H9 (cell line): ENCODE measurements around the gene GSAP. TPM values are rescaled to one million over a fixed set of nuclear protein-coding genes. Genes with fewer than 3 reads are reported as not detected.

ENCODE experiments used
- DNase-seq: peaks from one replicate; pipeline ENCODE4 v3.0.0-alpha.2; 2017
- H2AFZ ChIP-seq: one replicate; pipeline ENCODE4 v1.6.1; 2013; ENCODE audit warnings: mild to moderate bottlenecking, low read length, control low read depth, moderate library complexity
- H2AK5ac ChIP-seq: 2 replicates; pipeline ENCODE4 v1.6.1; 2013; ENCODE audit warnings: low read length, control low read depth, mixed read lengths; ENCODE audit not compliant: insufficient read length
- H2BK120ac ChIP-seq: one replicate; pipeline ENCODE4 v1.6.1; 2013; ENCODE audit warnings: low read depth, mild to moderate bottlenecking, low read length, control low read depth, inconsistent platforms; ENCODE audit not compliant: poor library complexity, severe bottlenecking
- H2BK12ac ChIP-seq: 2 replicates; pipeline ENCODE4 v1.6.1; 2013; ENCODE audit warnings: low read length, control low read depth, mixed read lengths, low read depth; ENCODE audit not compliant: insufficient read length
- H2BK15ac ChIP-seq: 2 replicates; pipeline ENCODE4 v1.6.1; 2013; ENCODE audit warnings: low read depth, low read length, control low read depth
- H2BK20ac ChIP-seq: one replicate; pipeline ENCODE4 v1.6.1; 2013; ENCODE audit warnings: low read depth, mild to moderate bottlenecking, low read length, control low read depth, inconsistent platforms; ENCODE audit not compliant: poor library complexity, severe bottlenecking
- H2BK5ac ChIP-seq: 2 replicates; pipeline ENCODE4 v1.6.1; 2013; ENCODE audit warnings: low read length, control low read depth, mixed read lengths; ENCODE audit not compliant: insufficient read length
- H3K14ac ChIP-seq: 2 replicates; pipeline ENCODE4 v1.6.1; 2013; ENCODE audit warnings: low read length, control low read depth; ENCODE audit not compliant: insufficient read depth
- H3K18ac ChIP-seq: 2 replicates; pipeline ENCODE4 v1.6.1; 2013; ENCODE audit warnings: low read depth, mild to moderate bottlenecking, mixed read lengths, low read length, control low read depth; ENCODE audit not compliant: insufficient read length
- H3K23ac ChIP-seq: 2 replicates; pipeline ENCODE4 v1.6.1; 2013; ENCODE audit warnings: low read length, control low read depth, mixed read lengths, low read depth; ENCODE audit not compliant: insufficient read length
- H3K23me2 ChIP-seq: 2 replicates; pipeline ENCODE4 v1.6.1; 2013; ENCODE audit warnings: low read depth, mild to moderate bottlenecking, mixed read lengths, low read length, control low read depth; ENCODE audit not compliant: insufficient read length, poor library complexity, severe bottlenecking
- H3K27ac ChIP-seq: 2 replicates; pipeline ENCODE4 v1.5.1; 2013; ENCODE audit warnings: low read length, control low read depth, mixed read lengths, low read depth; ENCODE audit not compliant: insufficient read length
- H3K27me3 ChIP-seq: 2 replicates; pipeline ENCODE4 v1.6.1; 2013; ENCODE audit warnings: low read length, control low read depth, inconsistent platforms; ENCODE audit not compliant: insufficient read depth
- H3K4ac ChIP-seq: 2 replicates; pipeline ENCODE4 v1.6.1; 2013; ENCODE audit warnings: low read depth, mild to moderate bottlenecking, control low read depth, inconsistent platforms, low read length, moderate library complexity
- H3K4me1 ChIP-seq: 2 replicates; pipeline ENCODE4 v1.6.1; 2013; ENCODE audit warnings: low read length, control low read depth, inconsistent platforms; ENCODE audit not compliant: insufficient read depth
- H3K4me2 ChIP-seq: 2 replicates; pipeline ENCODE4 v1.6.1; 2013; ENCODE audit warnings: low read length, control low read depth, mixed read lengths; ENCODE audit not compliant: insufficient read length, insufficient read depth
- H3K56ac ChIP-seq: 2 replicates; pipeline ENCODE4 v1.6.1; 2013; ENCODE audit warnings: low read depth, mild to moderate bottlenecking, mixed read lengths, low read length, control low read depth; ENCODE audit not compliant: insufficient read length
- H3K79me1 ChIP-seq: 2 replicates; pipeline ENCODE4 v1.6.1; 2013; ENCODE audit warnings: low read depth, mild to moderate bottlenecking, moderate library complexity, low read length, control low read depth, inconsistent platforms; ENCODE audit not compliant: insufficient read depth, poor library complexity, severe bottlenecking
- H3K79me2 ChIP-seq: 2 replicates; pipeline ENCODE4 v1.6.1; 2013; ENCODE audit warnings: low read length, control low read depth, inconsistent platforms; ENCODE audit not compliant: insufficient read depth
- H3K9ac ChIP-seq: 2 replicates; pipeline ENCODE4 v1.6.1; 2013; ENCODE audit warnings: low read length, control low read depth, mixed read lengths; ENCODE audit not compliant: insufficient read length; ENCODE audit errors: extremely low read depth
- H3K9me3 ChIP-seq: one replicate; pipeline ENCODE4 v1.6.1; 2013; ENCODE audit warnings: low read depth, low read length, inconsistent platforms; ENCODE audit not compliant: control insufficient read depth
- H3T11ph ChIP-seq: one replicate; pipeline ENCODE4 v1.6.1; 2013; ENCODE audit warnings: mild to moderate bottlenecking, low read length, control low read depth, inconsistent platforms
- H4K20me1 ChIP-seq: one replicate; pipeline ENCODE4 v1.6.1; 2013; ENCODE audit not compliant: control insufficient read depth, insufficient read length, insufficient read depth
- H4K5ac ChIP-seq: 2 replicates; pipeline ENCODE4 v1.6.1; 2013; ENCODE audit warnings: low read depth, mild to moderate bottlenecking, mixed read lengths, low read length, control low read depth; ENCODE audit not compliant: insufficient read length
- H4K8ac ChIP-seq: replicated peaks from 2 replicates; pipeline ENCODE4 v1.6.1; 2013; ENCODE audit warnings: low read length, control low read depth, mixed read lengths, low read depth; ENCODE audit not compliant: insufficient read length
- H4K91ac ChIP-seq: 2 replicates; pipeline ENCODE4 v1.6.1; 2013; ENCODE audit warnings: low read depth, mild to moderate bottlenecking, moderate library complexity, mixed read lengths, low read length, control low read depth; ENCODE audit not compliant: insufficient read length
- H3K27ac Mint-ChIP-seq, 3 experiments: 2 replicates in 2 of 3; 3 replicates in 1 of 3; pipeline ENCODE4 v1.8.0; 2020 to 2021; ENCODE audit warnings: mixed read lengths in 3 of 3, mild to moderate bottlenecking in 1 of 3, moderate library complexity in 1 of 3
- H3K27me3 Mint-ChIP-seq: 2 replicates; pipeline ENCODE4 v1.8.0; 2021; ENCODE audit warnings: low read depth, mild to moderate bottlenecking, moderate library complexity, mixed read lengths
- H3K36me3 Mint-ChIP-seq, 3 experiments: 2 replicates in 2 of 3; 3 replicates in 1 of 3; pipeline ENCODE4 v1.8.0; 2020 to 2021; ENCODE audit warnings: low read depth in 3 of 3, mixed read lengths in 3 of 3; ENCODE audit not compliant: insufficient read depth in 1 of 3
- H3K4me1 Mint-ChIP-seq, 2 experiments: 2 replicates each; pipeline ENCODE4 v1.8.0; 2020; ENCODE audit warnings: mixed read lengths in 2 of 2
- H3K4me3 Mint-ChIP-seq, 2 experiments: 2 replicates in 1 of 2; 3 replicates in 1 of 2; pipeline ENCODE4 v1.8.0; 2020 to 2021; ENCODE audit warnings: mild to moderate bottlenecking in 2 of 2, mixed read lengths in 2 of 2, moderate library complexity in 1 of 2
- H3K9me3 Mint-ChIP-seq, 2 experiments: 2 replicates in 1 of 2; 3 replicates in 1 of 2; pipeline ENCODE4 v1.8.0; 2020; ENCODE audit warnings: mild to moderate bottlenecking in 2 of 2, mixed read lengths in 2 of 2, moderate library complexity in 1 of 2
- WGBS: extraction: QIAGEN DNeasy Blood & Tissue Kit; methylation state at CpG from one replicate; pipeline ENCODE4 v1.1.7; 2013; ENCODE audit warnings: missing lambda C conversion rate, low lambda C conversion rate, mixed read lengths; ENCODE audit not compliant: insufficient read length; ENCODE audit errors: extremely low coverage; 5-methylcytosine and 5-hydroxymethylcytosine counted together
- total RNA-seq: library from RNA; stranded (reverse); gene quantifications from 2 replicates; pipeline ENCODE4 v1.2.1, GENCODE V29; 2021
- TF ChIP-seq, protein P1 (sequence below): fragments of 200-600 bp; sonication (generic); conservative IDR thresholded peaks from 3 replicates; pipeline ENCODE4 v1.8.0; 2021; ENCODE audit warnings: antibody characterized with exemption, mild to moderate bottlenecking

GSAP gene
- total RNA-seq, 1 experiment from 2014 or later: 1.9 TPM

DNA sequence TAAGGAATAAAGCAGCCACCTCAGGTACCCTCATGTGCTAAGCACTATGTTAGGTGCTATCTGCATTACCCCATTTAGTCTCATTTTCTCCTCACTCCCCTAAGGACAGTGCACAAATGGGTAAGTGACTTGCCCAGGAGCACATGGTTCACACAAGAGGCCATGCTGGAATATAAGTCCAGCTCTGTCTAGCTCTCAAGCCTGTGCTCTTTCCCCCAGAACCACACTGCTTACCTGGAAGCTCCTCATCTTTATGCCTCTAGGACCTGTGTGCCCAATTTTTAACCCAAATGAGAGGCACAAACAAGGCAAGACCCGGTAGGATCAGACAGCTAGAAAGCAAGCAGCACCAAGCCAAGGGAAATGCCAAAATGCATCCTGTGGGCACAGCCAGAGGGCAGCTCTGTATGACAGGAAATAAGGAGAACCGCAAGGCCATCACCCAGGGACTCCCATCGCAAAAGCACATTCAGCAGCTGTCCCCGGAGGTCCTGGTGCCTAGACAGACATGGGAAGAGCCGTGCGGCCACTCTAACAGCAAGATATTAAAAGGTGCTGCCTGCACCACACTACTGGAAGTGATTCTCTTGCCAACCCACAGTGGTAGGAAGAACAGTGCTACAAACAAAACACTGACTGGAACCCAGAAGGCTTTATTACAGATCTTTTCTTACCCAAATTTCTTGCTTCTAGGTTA is 88.1 kb downstream of the GSAP start:
- Mint-ChIP-seq H3K27ac (no peak overlapping the region), H3K36me3 (no peaks in the 10 kb centered on the region), H3K27me3 (no peaks in the 10 kb centered on the region), H3K9me3 (no peaks in the 10 kb centered on the region), H3K4me1 (peaks cover 19 to 21% of the 10 kb centered on the region in 2 experiments), H3K4me3 (no peak overlapping the region)
- no peak overlapping the region for H4K5ac ChIP-seq
- H3K9me3 ChIP-seq: no peaks in the 10 kb centered on the region
- H2AK5ac ChIP-seq: no peak overlapping the region
- H3T11ph ChIP-seq: no peak overlapping the region
- no peak overlapping the region for H3K9ac ChIP-seq
- H2BK5ac ChIP-seq: no peak overlapping the region
- H2BK20ac ChIP-seq: no peak overlapping the region
- DNase-seq: no peak
- H2BK12ac ChIP-seq: no peak overlapping the region
- no peak overlapping the region for H2BK120ac ChIP-seq
- H2BK15ac ChIP-seq: no peak overlapping the region
- no peaks in the 10 kb centered on the region for H3K27me3 ChIP-seq
- H3K14ac ChIP-seq: no peak overlapping the region
- no peak overlapping the region for H3K4me2 ChIP-seq
- no peak overlapping the region for H3K4ac ChIP-seq
- no peak overlapping the region for H3K56ac ChIP-seq
- no CpG with 5 or more reads among the region's 6 CpGs for WGBS
- H4K91ac ChIP-seq: no peak overlapping the region
- H3K79me1 ChIP-seq: no peaks in the 10 kb centered on the region
- no peak overlapping the region for H3K23ac ChIP-seq
- no peaks in the 10 kb centered on the region for H3K4me1 ChIP-seq
- no peak overlapping the region for H3K18ac ChIP-seq
- H2AFZ ChIP-seq: no peak overlapping the region
- H4K8ac ChIP-seq: no peak overlapping the region
- TF ChIP-seq, protein P1, sequence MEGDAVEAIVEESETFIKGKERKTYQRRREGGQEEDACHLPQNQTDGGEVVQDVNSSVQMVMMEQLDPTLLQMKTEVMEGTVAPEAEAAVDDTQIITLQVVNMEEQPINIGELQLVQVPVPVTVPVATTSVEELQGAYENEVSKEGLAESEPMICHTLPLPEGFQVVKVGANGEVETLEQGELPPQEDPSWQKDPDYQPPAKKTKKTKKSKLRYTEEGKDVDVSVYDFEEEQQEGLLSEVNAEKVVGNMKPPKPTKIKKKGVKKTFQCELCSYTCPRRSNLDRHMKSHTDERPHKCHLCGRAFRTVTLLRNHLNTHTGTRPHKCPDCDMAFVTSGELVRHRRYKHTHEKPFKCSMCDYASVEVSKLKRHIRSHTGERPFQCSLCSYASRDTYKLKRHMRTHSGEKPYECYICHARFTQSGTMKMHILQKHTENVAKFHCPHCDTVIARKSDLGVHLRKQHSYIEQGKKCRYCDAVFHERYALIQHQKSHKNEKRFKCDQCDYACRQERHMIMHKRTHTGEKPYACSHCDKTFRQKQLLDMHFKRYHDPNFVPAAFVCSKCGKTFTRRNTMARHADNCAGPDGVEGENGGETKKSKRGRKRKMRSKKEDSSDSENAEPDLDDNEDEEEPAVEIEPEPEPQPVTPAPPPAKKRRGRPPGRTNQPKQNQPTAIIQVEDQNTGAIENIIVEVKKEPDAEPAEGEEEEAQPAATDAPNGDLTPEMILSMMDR: no peak
- H3K79me2 ChIP-seq: no peaks in the 10 kb centered on the region
- no peak overlapping the region for H3K27ac ChIP-seq
- H3K23me2 ChIP-seq: no peaks in the 10 kb centered on the region
- H4K20me1 ChIP-seq: no peaks in the 10 kb centered on the region
